Ovary (tissue), 3 donors: ENCODE data around the gene CD300LB.

Source experiments
- EP300 ChIP-seq: sonication (generic); formaldehyde crosslinking; IDR thresholded peaks from one replicate; pipeline ENCODE4 v1.6.1; 2017; ENCODE audit warnings: antibody characterized with exemption
- POLR2A ChIP-seq: fragments of 450-650 bp; IDR thresholded peaks from one replicate; pipeline ENCODE4 v1.6.1; 2017; ENCODE audit warnings: antibody characterized with exemption, mild to moderate bottlenecking, moderate library complexity
- TF ChIP-seq, protein P1 (sequence below), 3 donors: fragments of 450-650 bp in 2 of 3; fragments of 200-600 bp in 1 of 3; IDR thresholded peaks; one replicate each; pipeline versions ENCODE4 v1.5.1 to v1.8.0; 2016 to 2022; ENCODE audit warnings: antibody characterized with exemption in 3 of 3, mild to moderate bottlenecking in 1 of 3
- donor health status: DM: no; HTN: no; CAD: no.

DNA sequence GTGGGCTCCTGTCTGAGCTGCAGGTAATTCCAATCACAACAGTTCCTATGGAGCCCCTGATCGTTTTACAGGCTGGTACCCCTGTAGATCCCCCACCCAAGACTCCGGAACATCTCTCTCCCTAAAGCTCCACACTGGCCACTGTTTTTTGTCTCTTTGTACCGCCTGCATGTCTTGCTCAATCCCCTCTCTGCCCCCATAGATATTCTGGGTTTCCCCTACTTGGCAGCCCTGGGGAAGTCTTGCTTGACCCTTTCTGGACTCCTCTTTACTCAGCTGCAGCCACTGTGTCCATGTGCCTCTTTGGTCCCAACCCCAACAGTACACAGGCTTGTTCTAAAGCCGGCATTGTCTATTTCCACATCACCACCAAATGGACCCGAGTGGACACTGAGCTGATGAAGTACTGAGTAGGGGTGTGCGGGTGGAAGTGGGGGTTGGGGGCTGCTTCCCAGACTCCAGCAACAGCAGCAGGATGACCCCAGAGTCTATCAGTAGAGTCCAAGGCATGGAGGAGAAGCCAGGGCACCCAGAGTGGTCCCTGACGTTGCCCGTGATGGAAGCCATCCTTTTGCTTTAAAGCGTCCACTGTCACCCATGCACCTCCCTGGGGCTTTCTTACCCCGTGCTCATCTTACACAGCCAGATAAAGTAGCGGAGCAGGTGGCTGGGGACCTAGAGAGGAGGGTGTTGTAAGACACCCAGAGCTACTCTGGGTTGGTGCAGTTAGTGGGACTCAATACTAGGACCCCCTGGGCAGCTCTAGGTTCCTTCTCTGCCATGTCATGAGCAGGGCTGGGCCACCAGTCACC lies 6.4 kb downstream of the CD300LB start:
- TF ChIP-seq, protein P1, sequence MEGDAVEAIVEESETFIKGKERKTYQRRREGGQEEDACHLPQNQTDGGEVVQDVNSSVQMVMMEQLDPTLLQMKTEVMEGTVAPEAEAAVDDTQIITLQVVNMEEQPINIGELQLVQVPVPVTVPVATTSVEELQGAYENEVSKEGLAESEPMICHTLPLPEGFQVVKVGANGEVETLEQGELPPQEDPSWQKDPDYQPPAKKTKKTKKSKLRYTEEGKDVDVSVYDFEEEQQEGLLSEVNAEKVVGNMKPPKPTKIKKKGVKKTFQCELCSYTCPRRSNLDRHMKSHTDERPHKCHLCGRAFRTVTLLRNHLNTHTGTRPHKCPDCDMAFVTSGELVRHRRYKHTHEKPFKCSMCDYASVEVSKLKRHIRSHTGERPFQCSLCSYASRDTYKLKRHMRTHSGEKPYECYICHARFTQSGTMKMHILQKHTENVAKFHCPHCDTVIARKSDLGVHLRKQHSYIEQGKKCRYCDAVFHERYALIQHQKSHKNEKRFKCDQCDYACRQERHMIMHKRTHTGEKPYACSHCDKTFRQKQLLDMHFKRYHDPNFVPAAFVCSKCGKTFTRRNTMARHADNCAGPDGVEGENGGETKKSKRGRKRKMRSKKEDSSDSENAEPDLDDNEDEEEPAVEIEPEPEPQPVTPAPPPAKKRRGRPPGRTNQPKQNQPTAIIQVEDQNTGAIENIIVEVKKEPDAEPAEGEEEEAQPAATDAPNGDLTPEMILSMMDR (IDR thresholded peaks at IDR 0.05): no peak
- no peak for TF ChIP-seq POLR2A
- no peak for TF ChIP-seq EP300
